ENCODE results near the gene CFAP97. TPM values are rescaled to one million over a fixed set of nuclear protein-coding genes. Genes with fewer than 3 reads are reported as not detected.

CFAP97 gene
- total and polyA plus RNA-seq, 9 of the 15 experiments (the other 6 are each of a cell fraction or from before 2014, with no cell fraction given), result 17.3 to 57.8 (median 44.4) TPM

DNA sequence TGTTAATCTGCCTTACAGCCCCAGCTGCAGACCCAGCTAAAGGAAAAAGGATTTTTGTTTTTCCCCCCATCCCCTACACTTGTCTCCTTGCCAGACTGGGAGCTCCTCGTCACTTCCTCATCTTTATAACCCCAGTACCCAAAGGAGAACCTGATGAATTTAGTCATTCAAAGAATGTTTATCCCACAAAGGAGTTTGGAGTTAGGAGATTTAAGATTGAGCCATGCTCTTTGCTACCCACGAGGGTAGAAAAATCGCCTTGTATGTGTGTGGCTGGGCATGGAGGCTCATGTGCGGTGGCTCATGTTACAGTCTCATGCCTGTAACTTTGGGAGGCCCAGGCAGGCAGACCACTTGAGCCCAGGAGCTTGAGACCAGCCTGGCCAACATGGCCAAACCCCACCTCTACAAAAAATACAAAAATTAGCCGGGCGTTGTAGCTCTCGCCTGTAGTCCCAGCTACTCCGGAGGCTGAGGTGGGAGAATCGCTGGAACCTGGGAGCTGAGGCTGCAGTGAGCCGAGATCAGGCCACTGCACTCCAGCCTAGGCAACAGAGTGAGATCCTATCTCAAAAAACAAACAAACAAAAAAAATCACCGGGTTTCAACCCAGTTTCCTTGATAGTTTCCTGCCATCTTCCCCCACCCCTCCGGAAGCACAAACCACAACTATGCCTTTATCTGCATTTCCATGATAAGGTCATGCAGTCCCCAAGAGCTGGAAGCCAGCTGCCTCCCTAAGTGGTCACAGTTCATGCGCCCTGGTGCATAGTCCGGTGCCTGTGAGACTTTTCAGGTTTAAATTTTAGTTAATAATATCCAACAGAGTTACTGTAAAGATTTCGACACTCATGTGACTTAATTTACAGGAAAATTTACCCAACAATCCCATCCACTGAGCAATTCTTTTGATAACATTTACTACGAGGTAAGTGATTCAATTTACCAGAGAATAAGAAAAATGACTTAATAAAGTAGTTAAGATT, 1.5 kb downstream of the CFAP97 start (continued):
- TF ChIP-seq, protein P1, sequence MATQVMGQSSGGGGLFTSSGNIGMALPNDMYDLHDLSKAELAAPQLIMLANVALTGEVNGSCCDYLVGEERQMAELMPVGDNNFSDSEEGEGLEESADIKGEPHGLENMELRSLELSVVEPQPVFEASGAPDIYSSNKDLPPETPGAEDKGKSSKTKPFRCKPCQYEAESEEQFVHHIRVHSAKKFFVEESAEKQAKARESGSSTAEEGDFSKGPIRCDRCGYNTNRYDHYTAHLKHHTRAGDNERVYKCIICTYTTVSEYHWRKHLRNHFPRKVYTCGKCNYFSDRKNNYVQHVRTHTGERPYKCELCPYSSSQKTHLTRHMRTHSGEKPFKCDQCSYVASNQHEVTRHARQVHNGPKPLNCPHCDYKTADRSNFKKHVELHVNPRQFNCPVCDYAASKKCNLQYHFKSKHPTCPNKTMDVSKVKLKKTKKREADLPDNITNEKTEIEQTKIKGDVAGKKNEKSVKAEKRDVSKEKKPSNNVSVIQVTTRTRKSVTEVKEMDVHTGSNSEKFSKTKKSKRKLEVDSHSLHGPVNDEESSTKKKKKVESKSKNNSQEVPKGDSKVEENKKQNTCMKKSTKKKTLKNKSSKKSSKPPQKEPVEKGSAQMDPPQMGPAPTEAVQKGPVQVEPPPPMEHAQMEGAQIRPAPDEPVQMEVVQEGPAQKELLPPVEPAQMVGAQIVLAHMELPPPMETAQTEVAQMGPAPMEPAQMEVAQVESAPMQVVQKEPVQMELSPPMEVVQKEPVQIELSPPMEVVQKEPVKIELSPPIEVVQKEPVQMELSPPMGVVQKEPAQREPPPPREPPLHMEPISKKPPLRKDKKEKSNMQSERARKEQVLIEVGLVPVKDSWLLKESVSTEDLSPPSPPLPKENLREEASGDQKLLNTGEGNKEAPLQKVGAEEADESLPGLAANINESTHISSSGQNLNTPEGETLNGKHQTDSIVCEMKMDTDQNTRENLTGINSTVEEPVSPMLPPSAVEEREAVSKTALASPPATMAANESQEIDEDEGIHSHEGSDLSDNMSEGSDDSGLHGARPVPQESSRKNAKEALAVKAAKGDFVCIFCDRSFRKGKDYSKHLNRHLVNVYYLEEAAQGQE (IDR thresholded peaks at IDR 0.05; ENCODE audit: borderline replicate concordance), result 0 out of 2 replicates have a peak, but pooled peaks have one; percentile 2
- TF ChIP-seq, protein P1 (CRISPR knock-in tag; IDR thresholded peaks at IDR 0.05; ENCODE audit: low read depth), result no peak
- TF ChIP-seq, protein P2, sequence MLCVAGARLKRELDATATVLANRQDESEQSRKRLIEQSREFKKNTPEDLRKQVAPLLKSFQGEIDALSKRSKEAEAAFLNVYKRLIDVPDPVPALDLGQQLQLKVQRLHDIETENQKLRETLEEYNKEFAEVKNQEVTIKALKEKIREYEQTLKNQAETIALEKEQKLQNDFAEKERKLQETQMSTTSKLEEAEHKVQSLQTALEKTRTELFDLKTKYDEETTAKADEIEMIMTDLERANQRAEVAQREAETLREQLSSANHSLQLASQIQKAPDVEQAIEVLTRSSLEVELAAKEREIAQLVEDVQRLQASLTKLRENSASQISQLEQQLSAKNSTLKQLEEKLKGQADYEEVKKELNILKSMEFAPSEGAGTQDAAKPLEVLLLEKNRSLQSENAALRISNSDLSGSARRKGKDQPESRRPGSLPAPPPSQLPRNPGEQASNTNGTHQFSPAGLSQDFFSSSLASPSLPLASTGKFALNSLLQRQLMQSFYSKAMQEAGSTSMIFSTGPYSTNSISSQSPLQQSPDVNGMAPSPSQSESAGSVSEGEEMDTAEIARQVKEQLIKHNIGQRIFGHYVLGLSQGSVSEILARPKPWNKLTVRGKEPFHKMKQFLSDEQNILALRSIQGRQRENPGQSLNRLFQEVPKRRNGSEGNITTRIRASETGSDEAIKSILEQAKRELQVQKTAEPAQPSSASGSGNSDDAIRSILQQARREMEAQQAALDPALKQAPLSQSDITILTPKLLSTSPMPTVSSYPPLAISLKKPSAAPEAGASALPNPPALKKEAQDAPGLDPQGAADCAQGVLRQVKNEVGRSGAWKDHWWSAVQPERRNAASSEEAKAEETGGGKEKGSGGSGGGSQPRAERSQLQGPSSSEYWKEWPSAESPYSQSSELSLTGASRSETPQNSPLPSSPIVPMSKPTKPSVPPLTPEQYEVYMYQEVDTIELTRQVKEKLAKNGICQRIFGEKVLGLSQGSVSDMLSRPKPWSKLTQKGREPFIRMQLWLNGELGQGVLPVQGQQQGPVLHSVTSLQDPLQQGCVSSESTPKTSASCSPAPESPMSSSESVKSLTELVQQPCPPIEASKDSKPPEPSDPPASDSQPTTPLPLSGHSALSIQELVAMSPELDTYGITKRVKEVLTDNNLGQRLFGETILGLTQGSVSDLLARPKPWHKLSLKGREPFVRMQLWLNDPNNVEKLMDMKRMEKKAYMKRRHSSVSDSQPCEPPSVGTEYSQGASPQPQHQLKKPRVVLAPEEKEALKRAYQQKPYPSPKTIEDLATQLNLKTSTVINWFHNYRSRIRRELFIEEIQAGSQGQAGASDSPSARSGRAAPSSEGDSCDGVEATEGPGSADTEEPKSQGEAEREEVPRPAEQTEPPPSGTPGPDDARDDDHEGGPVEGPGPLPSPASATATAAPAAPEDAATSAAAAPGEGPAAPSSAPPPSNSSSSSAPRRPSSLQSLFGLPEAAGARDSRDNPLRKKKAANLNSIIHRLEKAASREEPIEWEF (CRISPR knock-in tag; IDR thresholded peaks at IDR 0.05), result no peak
- peak; percentile 44 for TF ChIP-seq BRD9 (IDR thresholded peaks at IDR 0.05; ENCODE audit: low read depth, partially characterized antibody)
- peak; percentile 59 for TF ChIP-seq RFX1 (IDR thresholded peaks at IDR 0.05)
- TF ChIP-seq CEBPG (CRISPR knock-in tag; IDR thresholded peaks at IDR 0.05), result no peak
- no peak for TF ChIP-seq CEBPG (tag; conservative IDR thresholded peaks at IDR 0.05 in 1 of 2, IDR thresholded peaks at IDR 0.05 in 1 of 2)
